ENCODE data around the gene SH3PXD2A. TPM values are rescaled to one million over a fixed set of nuclear protein-coding genes. Genes with fewer than 3 reads are reported as not detected.

The SH3PXD2A gene
- total RNA-seq, 1 donor from 2014 or later: 38.6 TPM

DNA sequence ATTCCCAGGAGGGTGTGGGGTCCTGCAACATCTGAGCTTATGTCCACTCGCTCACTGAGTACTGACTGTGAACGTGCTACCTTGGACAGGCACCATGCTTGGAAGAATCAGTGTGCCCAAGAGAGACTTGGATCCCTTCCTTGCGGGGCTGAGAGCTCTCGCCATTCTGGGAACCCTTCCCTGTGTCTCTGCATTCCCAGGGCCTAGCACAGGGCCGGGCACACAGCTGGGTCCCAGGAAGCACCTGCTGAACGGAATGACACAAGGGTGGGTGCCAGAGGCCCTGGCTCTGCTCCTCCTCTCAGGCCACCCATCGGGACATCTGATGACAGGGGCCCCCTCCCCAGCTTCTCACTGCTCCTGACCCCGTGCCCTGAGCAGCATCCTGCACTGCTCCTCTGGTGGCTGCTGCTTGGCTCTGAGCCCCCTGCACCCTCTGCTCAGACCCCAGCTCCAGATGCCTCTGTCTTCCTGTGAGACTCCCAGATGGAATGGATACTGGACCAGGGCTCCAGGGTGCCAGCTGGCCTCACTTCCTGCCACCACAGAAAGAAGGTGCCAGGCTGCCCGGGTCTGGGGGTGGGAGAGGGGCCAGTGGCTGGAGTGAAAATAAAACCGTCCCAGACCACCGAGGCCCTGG, 232.3 kb downstream of the SH3PXD2A start:
- Mint-ChIP-seq H3K4me3 (no peak overlapping the region), H3K27ac (no peak overlapping the region), H3K9me3 (no peaks in the 10 kb centered on the region), H3K4me1 (ENCODE audit: unreplicated experiment) (no peaks in the 10 kb centered on the region), H3K27me3 (no peaks in the 10 kb centered on the region), H3K36me3 (peaks cover 7% of the 10 kb centered on the region)
- no peak for TF ChIP-seq CTCF (conservative IDR thresholded peaks at IDR 0.05)
- DNase-seq (ENCODE audit: extremely low spot score, unreplicated experiment): no peak

DNA sequence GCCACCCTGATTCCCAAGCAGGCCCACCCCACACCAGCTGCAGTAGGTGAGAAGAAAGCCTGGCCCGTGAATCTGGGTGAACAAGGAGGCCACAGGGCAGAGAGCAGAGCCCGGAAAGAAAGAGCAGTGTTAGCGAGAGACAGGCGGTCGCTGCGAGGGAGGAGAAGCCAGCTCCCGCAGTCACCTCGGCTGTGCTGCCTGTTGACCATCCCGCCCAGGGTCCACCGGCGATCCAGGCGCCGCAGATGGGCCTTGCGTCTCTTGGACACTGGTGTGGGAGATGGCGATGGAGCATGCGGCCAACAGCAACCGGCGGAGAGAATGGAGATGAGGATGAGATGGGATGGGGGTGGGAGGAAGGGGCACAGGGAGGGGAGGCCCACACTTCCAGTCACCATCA, 233.1 kb downstream of the SH3PXD2A start:
- TF ChIP-seq CTCF (conservative IDR thresholded peaks at IDR 0.05): no peak
- Mint-ChIP-seq H3K36me3 (peaks cover 3% of the 10 kb centered on the region), H3K4me3 (no peak overlapping the region), H3K27me3 (no peaks in the 10 kb centered on the region), H3K4me1 (ENCODE audit: unreplicated experiment) (no peaks in the 10 kb centered on the region), H3K27ac (peak overlapping the region; percentile 39), H3K9me3 (no peaks in the 10 kb centered on the region)
- no peak for DNase-seq (ENCODE audit: extremely low spot score, unreplicated experiment)

GRCh38 chr10:103621783-103622125, 233.6 kb downstream of the SH3PXD2A start:
- DNase-seq (ENCODE audit: extremely low spot score, unreplicated experiment): no peak
- Mint-ChIP-seq H3K4me1 (ENCODE audit: unreplicated experiment) (no peaks in the 10 kb centered on the region), H3K9me3 (no peaks in the 10 kb centered on the region), H3K4me3 (no peak overlapping the region), H3K27me3 (no peaks in the 10 kb centered on the region), H3K27ac (peak overlapping the region; percentile 39), H3K36me3 (peaks cover 3% of the 10 kb centered on the region)
- TF ChIP-seq CTCF (conservative IDR thresholded peaks at IDR 0.05): no peak

DNA sequence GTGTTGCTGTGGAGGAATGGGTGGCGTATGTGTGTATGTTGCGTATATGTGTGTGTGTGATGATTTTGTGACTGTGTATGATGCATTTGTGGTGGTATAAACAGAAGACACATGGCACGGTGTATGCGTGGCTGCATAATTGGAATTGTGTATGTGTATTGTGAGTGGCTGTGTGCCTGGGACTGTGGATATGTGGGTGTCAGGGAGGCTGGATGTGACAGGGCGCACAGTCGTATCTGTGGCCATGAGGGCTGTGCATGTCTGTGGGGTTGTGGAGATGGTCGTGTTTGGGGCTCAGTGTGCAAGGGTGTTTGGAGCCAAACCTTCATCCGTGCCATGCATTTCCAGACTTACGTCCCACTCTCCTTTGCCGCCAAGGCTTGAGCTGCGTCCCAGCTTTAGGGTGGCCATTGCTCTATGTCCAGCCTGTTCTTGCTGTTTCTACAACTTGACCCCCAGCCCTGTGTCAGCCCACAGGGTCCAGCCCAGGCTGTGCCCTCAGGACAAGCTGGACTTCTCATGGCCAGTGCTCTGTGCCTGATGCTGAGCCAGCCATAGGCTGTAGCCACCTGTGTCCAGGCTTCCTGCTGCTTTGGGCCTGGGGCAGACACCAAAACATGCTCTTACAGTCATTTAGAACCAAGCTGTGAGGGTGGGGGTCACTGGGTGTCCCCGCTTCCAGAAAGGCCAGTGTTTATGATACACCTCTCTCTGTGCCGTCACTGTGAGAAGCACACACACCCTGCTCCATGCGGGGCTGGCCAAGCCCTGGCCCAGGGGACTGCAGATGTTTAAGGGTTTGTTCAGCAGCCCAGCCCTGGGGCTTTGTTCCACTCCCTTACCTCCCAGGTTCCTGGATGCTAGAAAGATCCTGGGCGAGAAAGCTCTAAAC, 234.2 kb downstream of the SH3PXD2A start:
- H3K27ac Mint-ChIP-seq: no peak overlapping the region
- H3K27me3 Mint-ChIP-seq: no peaks in the 10 kb centered on the region
- DNase-seq (ENCODE audit: extremely low spot score, unreplicated experiment): no peak
- H3K36me3 Mint-ChIP-seq: peaks cover 3% of the 10 kb centered on the region
- no peak overlapping the region for H3K4me3 Mint-ChIP-seq
- no peaks in the 10 kb centered on the region for H3K4me1 Mint-ChIP-seq (ENCODE audit: unreplicated experiment)
- TF ChIP-seq CTCF (conservative IDR thresholded peaks at IDR 0.05): no peak
- H3K9me3 Mint-ChIP-seq: no peaks in the 10 kb centered on the region

DNA sequence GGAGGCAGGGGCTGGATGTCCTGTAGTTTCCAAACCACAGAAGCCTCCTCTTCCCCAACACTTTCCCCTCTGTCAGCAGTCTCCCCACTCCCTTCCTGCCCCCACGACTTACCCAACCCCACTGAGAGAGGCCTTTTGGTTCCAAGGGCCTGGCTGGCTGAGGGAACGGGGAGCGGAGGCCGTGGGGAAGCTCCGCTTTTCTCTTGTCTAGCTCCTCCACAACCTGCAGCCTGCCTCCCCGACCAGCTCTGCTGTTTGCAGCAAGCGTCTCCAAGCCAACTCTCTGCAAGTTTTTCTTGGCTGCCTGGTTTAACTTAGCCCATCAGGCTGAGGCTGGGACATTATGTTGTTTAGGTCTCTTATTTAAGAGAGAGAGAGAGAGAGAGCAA, 235.0 kb downstream of the SH3PXD2A start:
- no peak overlapping the region for H3K27ac Mint-ChIP-seq
- no peak for DNase-seq (ENCODE audit: extremely low spot score, unreplicated experiment)
- peaks cover 3% of the 10 kb centered on the region for H3K36me3 Mint-ChIP-seq
- H3K27me3 Mint-ChIP-seq: no peaks in the 10 kb centered on the region
- H3K4me3 Mint-ChIP-seq: no peak overlapping the region
- no peaks in the 10 kb centered on the region for H3K9me3 Mint-ChIP-seq
- no peak for TF ChIP-seq CTCF (conservative IDR thresholded peaks at IDR 0.05)
- H3K4me1 Mint-ChIP-seq (ENCODE audit: unreplicated experiment): peaks cover 1% of the 10 kb centered on the region

All from type B pancreatic cell (in vitro differentiated cells).